Neuronal stem cell (in vitro differentiated cells): Measurements from ENCODE around the gene PLA2G2C.

Experiments used
- DNase-seq: peaks from one replicate; pipeline ENCODE4 v3.0.0-alpha.2; 2013; ENCODE audit warnings: low spot score
- H2AFZ ChIP-seq: one replicate; pipeline ENCODE4 v1.6.1; 2013; ENCODE audit warnings: mild to moderate bottlenecking, low read length, inconsistent platforms
- H2AK5ac ChIP-seq: 2 replicates; pipeline ENCODE4 v1.6.1; 2013; ENCODE audit warnings: low read depth, mild to moderate bottlenecking, inconsistent platforms, low read length, moderate library complexity, mixed read lengths
- H2BK120ac ChIP-seq: 2 replicates; pipeline ENCODE4 v1.6.1; 2013; ENCODE audit warnings: low read depth, mild to moderate bottlenecking, inconsistent platforms, low read length, moderate library complexity, mixed read lengths
- H2BK12ac ChIP-seq: one replicate; pipeline ENCODE4 v1.6.1; 2013; ENCODE audit warnings: low read length, inconsistent platforms
- H2BK15ac ChIP-seq: 2 replicates; pipeline ENCODE4 v1.6.1; 2013; ENCODE audit warnings: mild to moderate bottlenecking, low read length, inconsistent platforms, mixed read lengths
- H2BK5ac ChIP-seq: one replicate; pipeline ENCODE4 v1.6.1; 2013; ENCODE audit warnings: inconsistent platforms, mild to moderate bottlenecking, low read length, moderate library complexity
- H3K14ac ChIP-seq: one replicate; pipeline ENCODE4 v1.6.1; 2013; ENCODE audit warnings: low read length, inconsistent platforms
- H3K18ac ChIP-seq: 2 replicates; pipeline ENCODE4 v1.6.1; 2013; ENCODE audit warnings: low read length, inconsistent platforms
- H3K23ac ChIP-seq: 2 replicates; pipeline ENCODE4 v1.6.1; 2013; ENCODE audit warnings: low read depth, mild to moderate bottlenecking, mixed read lengths, low read length, inconsistent platforms; ENCODE audit not compliant: poor library complexity
- H3K27ac ChIP-seq: replicated peaks from 3 replicates; pipeline ENCODE4 v1.5.1; 2013; ENCODE audit warnings: low read length, inconsistent platforms
- H3K27me3 ChIP-seq, 3 experiments: 2 replicates each; pipeline ENCODE4 v1.6.1; 2013; ENCODE audit warnings: low read length in 3 of 3, mild to moderate bottlenecking in 2 of 3, inconsistent platforms in 1 of 3, low read depth in 1 of 3, mixed read lengths in 1 of 3, moderate library complexity in 1 of 3; ENCODE audit not compliant: control insufficient read depth in 3 of 3, insufficient read depth in 3 of 3
- H3K36me3 ChIP-seq, 2 donors: replicated peaks in 1 of 2; 2 replicates each; pipeline ENCODE4 v1.6.1; 2013; ENCODE audit warnings: low read length in 2 of 2; ENCODE audit not compliant: control insufficient read depth in 2 of 2, insufficient read depth in 2 of 2
- H3K4ac ChIP-seq: 2 replicates; pipeline ENCODE4 v1.6.1; 2013; ENCODE audit warnings: inconsistent platforms, mild to moderate bottlenecking, low read length, moderate library complexity
- H3K4me1 ChIP-seq, 2 donors: 1 replicate in 1 of 2; 2 replicates in 1 of 2; pipeline ENCODE4 v1.6.1; 2013; ENCODE audit warnings: low read length in 2 of 2, low read depth in 1 of 2; ENCODE audit not compliant: control insufficient read depth in 2 of 2, insufficient read depth in 1 of 2
- H3K4me2 ChIP-seq: one replicate; pipeline ENCODE4 v1.6.1; 2013; ENCODE audit warnings: mild to moderate bottlenecking, low read length, inconsistent platforms; ENCODE audit not compliant: insufficient read depth, poor library complexity, severe bottlenecking
- H3K4me3 ChIP-seq, 2 donors: 2 replicates each; pipeline ENCODE4 v1.5.1; 2013; ENCODE audit warnings: low read length in 2 of 2, mild to moderate bottlenecking in 2 of 2, inconsistent platforms in 1 of 2, moderate library complexity in 1 of 2
- H3K79me1 ChIP-seq: one replicate; pipeline ENCODE4 v1.6.1; 2013; ENCODE audit warnings: low read depth, mild to moderate bottlenecking, inconsistent platforms, low read length, moderate library complexity
- H3K9ac ChIP-seq: one replicate; pipeline ENCODE4 v1.6.1; 2013; ENCODE audit warnings: mild to moderate bottlenecking, low read depth, low read length, inconsistent platforms; ENCODE audit not compliant: poor library complexity
- H3K9me3 ChIP-seq, 2 donors: replicated peaks in 1 of 2; 2 replicates each; pipeline versions ENCODE3 to v1.6.1; 2013; ENCODE audit warnings: low read length in 2 of 2, mild to moderate bottlenecking in 2 of 2, inconsistent platforms in 1 of 2, low read depth in 1 of 2, mixed read lengths in 1 of 2, moderate library complexity in 1 of 2; ENCODE audit not compliant: control insufficient read depth in 2 of 2, insufficient read depth in 1 of 2
- H4K8ac ChIP-seq: one replicate; pipeline ENCODE4 v1.6.1; 2013; ENCODE audit warnings: low read depth, mild to moderate bottlenecking, inconsistent platforms, low read length, moderate library complexity
- H4K91ac ChIP-seq: one replicate; pipeline ENCODE4 v1.6.1; 2013; ENCODE audit warnings: low read length, low read depth, mild to moderate bottlenecking, inconsistent platforms; ENCODE audit not compliant: poor library complexity
- WGBS, 2 donors: extraction: QIAGEN DNeasy Blood & Tissue Kit; methylation state at CpG; one replicate each; pipeline ENCODE4 v1.1.7; 2013; ENCODE audit warnings: missing lambda C conversion rate in 2 of 2, mixed read lengths in 1 of 2; ENCODE audit not compliant: insufficient read length in 2 of 2, insufficient replicate concordance in 1 of 2; ENCODE audit errors: extremely low coverage in 2 of 2; 5-methylcytosine and 5-hydroxymethylcytosine counted together

PLA2G2C gene

GRCh38 chr1:20126041-20126805 is 60.1 kb downstream of the PLA2G2C start:
- H3K27ac ChIP-seq, result no peak overlapping the region
- no CpG with 5 or more reads among the region's 9 CpGs for WGBS, 2 donors
- peaks cover 2% of the 10 kb centered on the region in 2 donors for H3K4me1 ChIP-seq
- no peaks in the 10 kb centered on the region for H3K79me1 ChIP-seq
- H3K14ac ChIP-seq, result no peak overlapping the region
- no peak overlapping the region for H3K4me3 ChIP-seq
- no peak overlapping the region for H3K23ac ChIP-seq
- no peak overlapping the region for H2BK120ac ChIP-seq
- H2BK5ac ChIP-seq, result no peak overlapping the region
- no peak overlapping the region for H2AFZ ChIP-seq
- H2BK12ac ChIP-seq, result no peak overlapping the region
- H3K36me3 ChIP-seq, result no peaks in the 10 kb centered on the region
- H3K9ac ChIP-seq, result no peak overlapping the region
- DNase-seq, result no peak
- no peaks in the 10 kb centered on the region for H3K27me3 ChIP-seq
- no peaks in the 10 kb centered on the region for H3K9me3 ChIP-seq
- no peak overlapping the region for H2BK15ac ChIP-seq
- no peak overlapping the region for H3K4me2 ChIP-seq
- no peak overlapping the region for H3K18ac ChIP-seq
- no peak overlapping the region for H4K8ac ChIP-seq
- no peak overlapping the region for H3K4ac ChIP-seq
- H2AK5ac ChIP-seq, result no peak overlapping the region
- H4K91ac ChIP-seq, result no peak overlapping the region

DNA sequence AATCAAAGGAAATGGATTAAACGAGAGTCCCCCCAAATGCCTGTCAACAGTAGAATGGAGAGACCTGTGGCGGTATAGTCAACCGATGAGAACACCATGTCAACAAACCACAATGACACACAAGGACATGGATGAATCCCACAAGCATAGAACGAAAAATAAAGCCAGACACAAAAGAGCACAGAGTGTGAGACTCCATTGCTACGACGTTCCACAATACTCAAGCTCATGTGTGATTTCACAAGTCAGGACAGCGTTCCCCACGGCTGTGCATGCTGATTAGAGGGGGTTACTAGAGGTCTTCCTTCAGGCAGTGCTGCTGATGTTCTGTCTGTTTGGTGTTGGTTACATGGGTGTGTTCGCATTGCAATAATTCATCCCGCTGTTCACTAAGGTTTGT is 61.2 kb downstream of the PLA2G2C start:
- Histone ChIP-seq H3K9ac (no peak overlapping the region), H2AFZ (no peak overlapping the region)

DNA sequence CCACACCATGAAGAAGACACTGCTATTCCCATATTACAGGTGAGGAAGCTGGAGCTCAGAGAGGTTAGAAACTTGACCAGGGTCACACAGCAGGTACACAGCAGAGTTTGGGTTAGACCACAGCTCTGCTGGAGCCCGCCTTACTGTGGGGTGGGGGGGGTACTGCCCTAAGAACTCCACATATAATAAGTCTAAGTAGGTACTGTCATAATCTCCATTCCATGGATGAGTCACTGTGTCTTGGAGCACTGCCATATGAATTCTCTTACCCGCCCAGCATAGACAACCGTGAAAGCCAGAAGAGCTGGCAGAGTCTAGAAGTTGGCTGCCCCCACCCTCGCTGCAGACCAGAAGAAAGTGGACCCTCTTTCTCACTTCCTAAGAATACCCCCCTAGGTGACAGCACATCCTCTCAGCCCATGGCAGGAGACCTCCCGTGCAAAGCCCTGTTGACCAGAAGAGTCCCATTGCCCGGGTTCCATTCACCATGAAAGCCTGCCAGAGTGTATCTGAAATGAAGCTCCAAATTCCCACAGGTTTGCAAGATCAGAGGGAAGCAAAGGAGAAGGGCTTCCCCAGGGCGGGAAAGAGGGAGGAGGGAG is 61.8 kb downstream of the PLA2G2C start:
- no peak overlapping the region for H3K14ac ChIP-seq
- no peak overlapping the region for H2BK5ac ChIP-seq
- H3K27ac ChIP-seq, result no peak overlapping the region
- H3K4me3 ChIP-seq, result no peak overlapping the region
- H3K36me3 ChIP-seq, result no peaks in the 10 kb centered on the region
- H3K27me3 ChIP-seq, result no peaks in the 10 kb centered on the region
- no peak overlapping the region for H3K4me2 ChIP-seq
- DNase-seq, result no peak
- H3K23ac ChIP-seq, result no peak overlapping the region
- H3K79me1 ChIP-seq, result no peaks in the 10 kb centered on the region
- H2BK12ac ChIP-seq, result no peak overlapping the region
- H2AK5ac ChIP-seq, result no peak overlapping the region
- H3K4me1 ChIP-seq, result peaks cover 2% of the 10 kb centered on the region in 2 donors
- no peak overlapping the region for H3K9ac ChIP-seq
- H2BK120ac ChIP-seq, result no peak overlapping the region
- H2BK15ac ChIP-seq, result no peak overlapping the region
- H3K4ac ChIP-seq, result no peak overlapping the region
- H4K8ac ChIP-seq, result no peak overlapping the region
- no peaks in the 10 kb centered on the region for H3K9me3 ChIP-seq
- H3K18ac ChIP-seq, result no peak overlapping the region
- no CpG with 5 or more reads among the region's 7 CpGs for WGBS, 2 donors
- no peak overlapping the region for H4K91ac ChIP-seq
- no peak overlapping the region for H2AFZ ChIP-seq

More for the DNA sequence above, 61.2 kb downstream of the PLA2G2C start:
- WGBS, 2 donors, result no CpG with 5 or more reads among the region's 10 CpGs
- Histone ChIP-seq H2BK15ac (no peak overlapping the region), H2BK5ac (no peak overlapping the region), H3K9me3 (no peaks in the 10 kb centered on the region), H2AK5ac (no peak overlapping the region), H3K36me3 (no peaks in the 10 kb centered on the region), H4K8ac (no peak overlapping the region), H3K23ac (no peak overlapping the region), H2BK12ac (no peak overlapping the region), H3K4me1 (peaks cover 2% of the 10 kb centered on the region in 2 donors), H3K27ac (no peak overlapping the region), H2BK120ac (no peak overlapping the region), H4K91ac (no peak overlapping the region), H3K4ac (no peak overlapping the region), H3K4me3 (no peak overlapping the region), H3K79me1 (no peaks in the 10 kb centered on the region), H3K18ac (no peak overlapping the region), H3K27me3 (no peaks in the 10 kb centered on the region), H3K14ac (no peak overlapping the region), H3K4me2 (no peak overlapping the region)
- no peak for DNase-seq

DNA sequence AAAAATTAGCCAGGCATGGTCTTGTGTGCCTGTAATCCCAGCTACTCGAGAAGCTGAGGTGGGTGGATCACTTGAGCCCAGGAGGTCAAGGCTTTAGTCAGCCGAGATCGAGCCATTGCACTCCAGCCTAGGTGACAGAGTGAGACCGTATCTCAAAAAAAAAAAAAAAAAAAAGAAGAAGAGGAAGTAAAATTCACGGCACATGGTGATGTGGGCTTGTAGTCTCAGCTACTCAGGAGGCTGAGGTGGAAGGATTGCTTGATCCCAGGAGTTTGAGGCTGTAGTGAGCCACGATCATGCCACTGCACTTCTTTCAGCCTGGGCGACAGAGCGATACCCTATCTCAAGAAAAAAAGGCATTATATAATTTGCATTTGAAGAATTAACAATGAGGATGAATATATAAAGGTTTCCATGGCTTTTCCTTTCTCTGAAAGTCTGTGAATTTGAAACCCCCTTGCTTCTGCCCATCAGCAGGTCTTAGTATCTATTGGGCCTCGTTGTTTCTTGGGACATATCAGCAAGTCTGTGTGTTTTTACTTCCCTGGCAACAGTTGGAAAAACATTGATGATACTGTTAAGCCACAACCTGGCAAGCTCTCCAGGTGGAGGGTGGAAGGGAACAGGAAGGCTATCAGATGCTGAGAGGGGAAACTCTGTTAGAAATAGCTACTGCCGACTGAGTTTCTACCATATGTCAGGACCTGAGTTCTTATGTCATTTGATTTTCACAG is 62.4 kb downstream of the PLA2G2C start:
- Histone ChIP-seq H3K4me3 (no peak overlapping the region), H3K79me1 (no peaks in the 10 kb centered on the region), H3K14ac (no peak overlapping the region), H3K18ac (no peak overlapping the region), H2BK15ac (no peak overlapping the region), H3K23ac (no peak overlapping the region), H4K8ac (no peak overlapping the region), H2AK5ac (no peak overlapping the region), H3K4me1 (peaks cover 2% of the 10 kb centered on the region in 2 donors), H2BK120ac (no peak overlapping the region), H3K36me3 (no peaks in the 10 kb centered on the region), H2BK12ac (no peak overlapping the region), H2AFZ (no peak overlapping the region), H3K27me3 (no peaks in the 10 kb centered on the region), H3K9ac (no peak overlapping the region), H3K9me3 (no peaks in the 10 kb centered on the region), H3K4me2 (no peak overlapping the region), H2BK5ac (no peak overlapping the region), H3K27ac (no peak overlapping the region), H3K4ac (no peak overlapping the region), H4K91ac (no peak overlapping the region)
- no peak for DNase-seq
- no CpG with 5 or more reads among the region's 10 CpGs for WGBS, 2 donors
